HG03342 (cell line): ENCODE measurements around the gene DSN1.
"Not testable (repeated sequence)": the region's sequence is repeated elsewhere in the genome, so short reads cannot be mapped to it uniquely, and the experiment has no call there.

Source experiments
- ATAC-seq: cut with Tn5 transposase; IDR thresholded peaks from one replicate; pipeline ENCODE4 v1.9.1; 2021; ENCODE audit warnings: mild to moderate bottlenecking, moderate library complexity; ENCODE audit not compliant: unreplicated experiment

Gene DSN1, protein sequence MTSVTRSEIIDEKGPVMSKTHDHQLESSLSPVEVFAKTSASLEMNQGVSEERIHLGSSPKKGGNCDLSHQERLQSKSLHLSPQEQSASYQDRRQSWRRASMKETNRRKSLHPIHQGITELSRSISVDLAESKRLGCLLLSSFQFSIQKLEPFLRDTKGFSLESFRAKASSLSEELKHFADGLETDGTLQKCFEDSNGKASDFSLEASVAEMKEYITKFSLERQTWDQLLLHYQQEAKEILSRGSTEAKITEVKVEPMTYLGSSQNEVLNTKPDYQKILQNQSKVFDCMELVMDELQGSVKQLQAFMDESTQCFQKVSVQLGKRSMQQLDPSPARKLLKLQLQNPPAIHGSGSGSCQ

DNA sequence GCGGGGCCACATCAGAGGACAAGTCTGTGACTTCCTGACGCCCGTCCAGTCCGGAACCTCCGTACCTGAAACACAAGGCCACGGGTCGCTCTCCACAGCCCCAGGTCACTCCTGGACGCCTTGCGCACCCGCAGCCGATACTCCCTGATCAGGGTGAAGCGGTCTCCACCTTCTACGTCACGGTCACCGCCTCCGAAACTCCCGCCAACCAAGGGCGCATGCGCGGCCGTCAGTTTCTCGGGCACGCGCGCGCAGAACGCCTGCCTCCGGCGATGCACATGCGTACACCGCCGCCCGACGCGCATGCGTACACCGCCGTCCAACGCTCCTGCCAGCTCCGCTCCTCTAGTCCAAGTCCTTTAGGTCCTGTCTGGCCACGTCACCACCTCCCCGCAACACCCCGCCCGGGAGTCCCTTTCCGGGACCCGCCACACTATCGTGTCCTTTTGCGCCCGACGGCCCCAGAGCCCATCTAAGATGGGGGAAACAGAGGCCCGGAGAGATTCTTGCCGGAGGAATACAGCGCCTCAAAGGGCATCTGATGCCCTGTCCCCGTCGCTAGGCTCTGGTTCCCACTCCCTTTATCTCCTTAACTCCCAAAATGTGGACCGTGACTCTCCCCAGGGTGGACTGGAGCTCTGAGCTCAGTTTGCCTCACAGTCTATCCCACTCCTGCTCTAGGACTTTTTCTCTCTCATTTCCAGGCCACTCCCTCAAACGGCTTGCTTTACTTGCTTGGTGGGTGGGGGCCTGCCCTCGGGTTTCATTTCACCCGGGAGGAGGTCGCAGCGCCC, at the start of gene DSN1:
Gene DSN1 (minus strand): TSS at position 167 of the 794 bp plus-strand sequence. CDS start 2,305 bp downstream, outside the sequence.
- peak; percentile 73 for ATAC-seq

DNA sequence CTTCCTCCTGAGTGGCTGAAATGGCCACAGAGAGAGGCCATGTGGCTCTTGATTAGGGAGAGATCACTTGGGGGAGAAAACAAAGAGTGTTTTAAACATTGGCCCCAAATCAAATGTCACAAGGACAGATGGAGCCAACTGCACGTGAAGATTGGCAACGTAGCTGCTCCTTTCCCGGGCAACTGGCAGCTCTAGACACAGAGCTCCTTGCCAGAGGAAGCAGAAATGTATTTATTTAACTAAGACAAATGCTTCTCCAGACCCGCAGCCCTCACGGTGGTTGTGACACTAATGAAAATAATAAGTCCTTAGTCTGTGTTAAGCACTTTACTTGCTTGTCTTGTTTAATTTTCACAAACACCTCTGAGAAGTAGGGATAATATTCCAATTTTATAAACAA, 49.6 kb upstream of the DSN1 start:
- no peak for ATAC-seq

DNA sequence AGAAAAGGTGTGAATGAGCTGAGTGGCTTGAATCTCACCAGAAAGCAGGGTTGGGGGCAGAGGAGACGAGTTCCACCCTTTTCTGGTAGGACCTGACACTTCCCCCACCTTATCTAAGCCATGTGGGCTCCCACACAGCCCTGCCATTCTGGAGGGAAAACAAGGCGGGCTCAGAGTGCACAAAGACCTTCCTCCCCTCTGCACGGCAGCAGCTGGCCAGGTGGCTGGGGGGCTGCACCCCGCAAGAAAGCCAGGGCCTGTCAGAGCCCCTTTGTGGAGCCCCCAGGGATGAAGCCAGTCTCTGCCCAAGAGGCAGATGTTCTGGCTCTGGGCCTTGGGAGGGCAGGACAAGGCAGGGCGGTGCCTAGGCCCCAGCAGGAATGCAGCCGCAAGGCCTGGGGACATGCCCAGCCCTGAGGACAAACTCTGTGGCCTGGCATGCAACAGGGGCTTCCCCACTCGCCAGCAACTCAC, 48.4 kb upstream of the DSN1 start:
- no peak for ATAC-seq

DNA sequence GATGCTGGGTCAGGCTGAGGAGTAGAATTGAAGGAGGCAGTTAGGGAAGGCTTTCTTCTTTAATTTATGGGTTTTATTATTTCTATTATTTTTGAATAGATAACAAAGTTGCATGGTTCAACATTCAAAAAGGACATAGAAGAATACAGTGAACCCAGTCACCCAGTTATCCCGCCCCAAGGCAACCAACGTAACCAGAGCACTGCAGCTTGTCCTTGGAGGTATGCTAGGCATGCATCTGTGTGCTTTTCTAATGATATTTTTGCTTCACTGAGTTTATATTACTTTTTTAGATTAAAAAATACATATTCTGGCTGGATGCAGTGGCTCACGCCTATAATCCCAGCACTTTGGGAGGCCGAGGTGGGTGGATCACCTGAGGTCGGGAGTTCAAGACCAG, 47.4 kb upstream of the DSN1 start:
- ATAC-seq = no peak

- ATAC-seq = no peak
Measured at GRCh38 chr20:36820073-36820472, 46.5 kb upstream of the DSN1 start.

GRCh38 chr20:36819659-36820058, 46.1 kb upstream of the DSN1 start:
- no peak for ATAC-seq

- ATAC-seq = no peak
Measured at GRCh38 chr20:36818861-36819260, 45.3 kb upstream of the DSN1 start.

- ATAC-seq = no peak
Measured at GRCh38 chr20:36818185-36818584, 44.6 kb upstream of the DSN1 start.

GRCh38 chr20:36817496-36817895, 43.9 kb upstream of the DSN1 start:
- ATAC-seq = no peak

DNA sequence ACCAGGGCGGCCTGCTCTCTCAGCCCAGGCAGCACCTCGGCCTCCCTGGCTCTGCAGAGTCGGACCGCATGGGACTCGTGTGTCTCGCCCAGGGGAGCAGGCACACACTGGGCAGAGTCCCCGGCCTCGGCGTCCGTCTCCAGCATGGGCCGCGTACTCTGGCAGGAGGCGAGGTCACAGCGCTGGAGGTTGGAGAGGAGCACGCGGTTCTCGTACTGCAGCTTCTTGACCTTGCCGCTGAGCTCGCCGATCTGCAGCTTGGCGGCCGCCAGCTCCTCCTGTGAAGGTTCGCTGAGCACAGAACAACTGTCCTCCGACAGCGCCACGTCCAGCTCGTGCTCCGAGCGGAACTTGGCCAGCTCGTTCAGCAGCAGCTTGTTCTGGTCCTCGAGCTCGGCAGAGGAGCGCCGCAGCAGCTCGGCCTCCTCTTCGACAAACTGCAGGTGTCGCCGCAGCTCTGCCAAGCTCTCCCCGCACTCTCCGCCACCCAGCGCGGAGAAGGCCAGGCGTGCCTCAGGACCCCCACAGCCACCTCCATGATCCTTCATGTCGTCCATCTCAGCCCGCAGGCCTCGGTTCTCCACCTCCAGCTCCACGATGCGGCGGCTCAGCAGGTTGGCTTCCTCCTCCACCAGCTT, 42.0 kb upstream of the DSN1 start:
- ATAC-seq = no peak

DNA sequence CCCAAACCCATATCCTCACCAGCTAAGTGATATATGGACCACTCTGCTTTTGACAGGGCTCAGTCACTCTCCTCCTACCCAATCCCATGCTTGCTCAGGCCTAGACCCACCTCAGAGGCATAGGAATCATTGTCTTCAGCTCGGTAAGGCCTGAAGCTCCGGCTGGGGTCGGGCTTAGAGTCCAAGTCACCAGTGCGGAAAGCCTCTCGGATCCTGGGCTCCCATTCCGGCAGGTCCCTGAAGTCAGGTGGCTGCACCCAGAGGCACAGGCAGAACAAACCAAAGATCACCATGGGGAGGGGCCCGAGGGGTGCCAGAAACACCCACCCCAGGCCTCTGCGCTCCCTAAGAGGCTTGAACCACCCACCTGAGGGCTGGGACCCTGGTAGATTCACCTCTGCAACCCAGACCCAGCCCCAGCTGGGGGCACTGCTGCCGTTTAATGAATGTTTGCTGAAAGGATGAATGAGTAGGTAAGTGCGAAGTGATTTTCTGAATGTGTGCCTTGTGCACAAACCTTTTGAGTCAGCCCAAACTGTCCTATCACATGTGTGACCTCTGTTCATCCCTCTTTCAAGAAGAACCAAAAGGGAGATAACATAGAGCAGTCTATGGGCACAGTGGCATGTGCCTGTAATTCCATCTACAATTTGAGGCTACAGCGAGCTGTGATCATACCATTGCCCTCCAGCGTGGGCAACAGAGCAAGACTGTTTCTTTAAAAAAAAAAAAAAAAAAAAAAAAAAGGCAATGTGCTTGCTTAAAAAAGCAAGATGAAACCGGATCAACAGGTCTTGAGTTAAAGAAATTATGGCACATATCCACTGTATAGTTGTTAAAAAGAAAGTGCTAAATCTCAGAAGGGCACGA, 39.3 kb upstream of the DSN1 start:
- no peak for ATAC-seq

DNA sequence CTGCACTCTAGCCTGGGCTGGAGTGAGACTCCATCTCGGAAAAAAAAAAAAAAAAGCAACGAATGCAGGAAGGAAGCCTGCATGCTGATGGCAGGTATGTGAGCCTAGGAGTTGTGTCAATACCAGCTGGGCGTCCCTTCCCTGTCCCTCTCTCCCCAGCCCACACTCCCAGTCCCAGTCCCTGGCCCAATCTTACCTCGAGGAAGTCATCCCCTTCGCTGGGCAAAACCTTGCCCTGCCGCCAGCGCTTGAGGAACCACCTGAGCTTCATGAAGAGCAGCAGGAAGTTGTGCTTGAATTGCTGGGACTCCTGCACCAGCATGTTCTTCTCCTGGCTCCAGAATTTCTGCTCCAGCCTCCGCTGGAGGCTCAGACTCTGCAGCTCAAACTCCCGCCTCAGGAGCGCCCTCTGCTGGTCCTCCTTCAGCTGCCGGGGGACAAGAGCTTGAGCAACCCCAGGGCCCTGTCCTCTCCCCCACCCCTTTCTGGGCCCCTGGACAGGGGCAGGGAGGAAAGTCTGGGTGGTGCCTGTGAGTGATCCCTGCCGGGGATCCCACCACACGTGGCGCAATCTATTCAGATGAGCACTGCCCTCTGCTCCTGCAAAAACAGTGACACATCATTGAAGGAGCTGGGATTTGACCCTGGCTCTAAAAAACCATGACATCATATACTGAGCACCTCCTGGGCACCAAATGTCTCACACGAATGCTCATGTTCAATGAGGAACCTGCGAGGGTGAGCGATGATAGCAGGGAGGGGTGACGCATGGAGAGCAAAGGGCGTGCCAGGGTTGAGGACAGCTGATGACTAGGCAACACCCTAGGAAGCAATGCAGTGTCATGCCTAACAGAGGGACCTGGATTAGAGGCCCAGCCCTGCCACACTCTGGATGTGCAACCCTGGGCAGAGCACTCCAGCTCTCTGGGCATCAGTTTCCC, 35.0 kb upstream of the DSN1 start:
- no peak for ATAC-seq

DNA sequence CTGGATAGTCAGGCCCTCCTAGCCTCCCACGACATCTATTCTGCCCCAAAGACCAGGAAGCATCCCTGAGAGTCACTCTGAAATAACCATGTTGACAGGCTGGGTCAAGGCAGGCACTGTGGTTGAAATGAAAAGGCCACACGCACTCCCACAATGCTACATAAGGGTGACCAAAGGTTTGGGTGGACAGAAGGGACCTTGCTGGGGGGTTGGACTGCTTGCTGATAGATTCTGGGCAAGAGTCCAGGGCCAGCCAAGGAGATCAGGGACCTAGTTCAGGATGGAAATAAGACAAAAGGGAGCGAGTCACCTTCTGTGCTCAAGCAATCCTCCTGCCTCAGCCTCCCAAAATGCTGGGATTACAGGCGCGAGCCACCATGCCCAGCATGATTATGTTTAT, 32.5 kb upstream of the DSN1 start:
- ATAC-seq = no peak

- ATAC-seq = no peak
Measured at GRCh38 chr20:36805396-36805795, 31.8 kb upstream of the DSN1 start.

DNA sequence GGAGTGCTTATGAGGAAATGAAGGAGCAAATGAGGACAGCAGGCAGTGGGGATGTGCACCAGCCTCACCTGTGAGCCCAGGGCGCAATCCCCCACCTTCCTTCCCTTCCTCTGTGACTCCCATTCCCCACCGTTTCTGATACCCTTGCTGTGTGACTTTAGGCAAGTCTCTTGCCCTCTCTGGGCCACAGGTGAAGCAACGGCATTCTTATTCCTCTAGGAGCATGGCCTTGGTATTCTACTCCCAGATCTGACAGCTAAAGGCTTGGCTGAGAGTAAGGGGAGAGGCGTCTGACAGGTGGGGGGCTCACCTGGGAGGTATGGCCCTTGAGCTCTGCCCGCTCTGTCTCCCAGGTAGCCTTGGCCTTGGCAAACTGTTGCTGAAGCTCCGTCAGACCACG, 30.9 kb upstream of the DSN1 start:
- no peak for ATAC-seq

DNA sequence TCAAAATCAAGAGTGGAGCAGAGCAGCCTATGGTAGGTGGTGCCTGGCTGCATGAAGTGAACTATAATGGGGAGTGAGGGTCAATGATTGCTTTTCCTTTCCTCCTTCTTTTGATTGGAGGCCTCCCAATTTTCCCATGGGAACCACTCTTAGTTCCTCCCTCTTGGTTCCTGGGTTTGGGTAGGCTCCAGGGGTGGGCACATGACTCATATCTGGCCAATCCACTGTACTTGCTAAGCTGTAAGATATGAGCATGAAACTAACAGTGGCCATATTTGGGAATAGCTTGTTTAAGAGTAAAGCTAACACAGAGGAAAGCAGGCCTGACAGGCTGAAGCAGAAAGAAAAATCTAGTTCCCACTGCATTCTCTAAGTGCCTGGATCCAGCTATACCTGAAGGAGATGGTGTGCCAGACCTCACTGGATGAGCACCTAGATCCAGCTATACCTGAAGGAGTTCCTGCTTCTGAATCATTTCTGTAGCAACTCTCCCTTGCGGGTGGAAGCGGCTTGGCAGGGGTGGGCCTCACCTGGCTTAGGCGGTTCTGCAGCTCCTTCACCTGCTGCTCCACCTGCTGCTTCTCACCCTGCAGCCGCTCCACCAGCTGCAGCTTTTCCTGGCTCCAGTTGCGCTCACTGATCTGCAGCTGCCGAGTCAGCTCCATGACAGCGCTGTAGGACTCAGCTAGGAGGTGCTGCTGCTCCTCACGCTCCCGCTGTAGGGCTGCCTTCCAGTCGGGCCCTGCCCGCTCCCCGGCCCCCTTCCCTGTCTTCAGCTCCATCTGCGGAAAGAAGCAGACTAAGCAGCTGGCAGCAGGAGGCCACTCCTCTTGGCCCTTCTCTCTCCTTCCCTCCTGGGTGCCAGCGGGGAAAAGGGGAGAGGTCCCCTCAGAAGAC, 29.0 kb upstream of the DSN1 start:
- no peak for ATAC-seq

DNA sequence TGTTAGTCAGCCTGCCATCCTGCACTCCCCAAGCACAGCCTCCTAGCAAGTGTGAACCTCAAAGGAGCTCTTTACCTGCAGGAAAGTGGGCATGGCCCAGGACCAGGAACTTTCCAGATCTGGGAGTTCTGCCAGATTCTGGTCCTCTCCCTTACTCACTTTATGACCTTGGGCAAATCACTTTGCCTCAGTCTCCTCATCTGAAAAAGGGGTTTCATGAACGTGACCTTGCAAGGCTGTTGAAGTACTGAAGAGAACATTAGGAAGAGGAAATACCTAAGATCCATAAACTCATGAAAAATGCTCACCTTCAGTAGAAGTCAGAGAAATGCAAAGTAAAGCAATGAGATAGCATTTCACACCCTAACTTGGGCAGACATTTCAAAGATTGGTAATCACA, 26.8 kb upstream of the DSN1 start:
- ATAC-seq = no peak

DNA sequence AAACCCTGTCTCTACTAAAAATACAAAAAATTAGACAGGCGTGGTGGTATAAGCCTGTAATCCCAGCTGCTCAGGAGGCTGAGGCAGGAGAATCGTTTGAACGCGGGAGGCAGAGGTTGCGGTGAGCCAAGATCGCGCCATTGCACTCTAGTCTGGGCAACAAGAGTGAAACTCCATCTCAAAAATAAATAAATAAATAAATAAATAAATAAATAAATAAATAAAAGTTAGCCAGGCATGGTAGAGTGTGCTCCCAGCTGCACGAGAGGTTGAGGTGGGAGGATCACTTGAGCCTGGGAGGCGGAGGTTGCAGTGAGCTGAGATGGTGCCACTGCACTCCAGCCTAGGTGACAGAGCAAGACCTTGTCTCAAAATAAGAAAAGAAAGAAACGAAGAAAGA, 25.8 kb upstream of the DSN1 start:
- not testable (repeated sequence) for ATAC-seq

DNA sequence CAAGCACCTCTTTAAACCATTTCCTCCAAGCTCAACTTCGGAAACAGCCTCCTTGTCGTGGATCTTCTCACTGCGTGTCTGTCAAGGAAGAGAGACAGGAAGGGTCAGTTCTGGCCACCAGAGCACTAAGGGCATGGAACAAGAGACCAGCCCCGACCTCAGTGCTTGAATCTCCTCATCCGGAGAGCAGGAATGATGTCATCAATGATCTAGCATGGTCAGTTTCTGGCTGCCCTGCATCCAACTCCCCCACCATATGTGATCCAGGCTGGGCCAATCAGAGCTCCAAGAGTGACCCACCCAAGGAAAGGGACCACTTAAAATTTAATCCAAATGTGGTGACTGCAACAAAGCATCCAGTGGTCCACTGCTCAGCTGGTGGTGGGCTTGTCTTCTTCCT, 23.3 kb upstream of the DSN1 start:
- no peak for ATAC-seq
